Heart left ventricle (tissue), 16 donors: ENCODE results near the gene PTHLH. TPM values are rescaled to one million over a fixed set of nuclear protein-coding genes. Genes with fewer than 3 reads are reported as not detected.

Experiments
- ATAC-seq, 4 donors: fragments of 200-7000 bp; cut with Tn5 transposase; one replicate each; pipeline ENCODE4 v1.9.1; 2020 to 2022; ENCODE audit warnings: moderate library complexity in 4 of 4, mild to moderate bottlenecking in 3 of 4, moderate number of reproducible peaks in 1 of 4
- DNase-seq, 5 donors: peaks; one replicate each; pipeline ENCODE4 v3.0.0-alpha.2; 2020
- H3K27ac ChIP-seq, 12 donors: fragments of 200-600 bp; sonication (generic) in 4 of 12; one replicate each; pipeline versions ENCODE4 v1.5.0 to v1.8.0; 2016 to 2022; ENCODE audit warnings: mild to moderate bottlenecking in 2 of 12
- H3K27me3 ChIP-seq, 9 donors: fragments of 200-600 bp; sonication (generic) in 2 of 9; one replicate each; pipeline versions ENCODE4 v1.5.1 to v1.8.0; 2016 to 2022; ENCODE audit warnings: mild to moderate bottlenecking in 3 of 9
- H3K36me3 ChIP-seq, 9 donors: fragments of 200-600 bp; sonication (generic) in 2 of 9; one replicate each; pipeline versions ENCODE4 v1.5.0 to v1.8.0; 2018 to 2022; ENCODE audit warnings: mild to moderate bottlenecking in 2 of 9
- H3K4me1 ChIP-seq, 12 donors: fragments of 200-600 bp; sonication (generic) in 4 of 12; one replicate each; pipeline versions ENCODE4 v1.5.0 to v1.8.0; 2016 to 2022; ENCODE audit warnings: mild to moderate bottlenecking in 3 of 12
- H3K4me3 ChIP-seq, 12 donors: fragments of 200-600 bp; sonication (generic) in 4 of 12; one replicate each; pipeline versions ENCODE4 v1.5.0 to v1.8.0; 2017 to 2022; ENCODE audit warnings: mild to moderate bottlenecking in 9 of 12, moderate library complexity in 4 of 12
- H3K9me3 ChIP-seq, 12 donors: fragments of 200-600 bp; sonication (generic) in 4 of 12; one replicate each; pipeline versions ENCODE4 v1.5.0 to v1.8.0; 2016 to 2022; ENCODE audit warnings: mild to moderate bottlenecking in 1 of 12
- CTCF ChIP-seq, 12 donors: fragments of 200-600 bp; sonication (generic) in 4 of 12; IDR thresholded peaks; one replicate each; pipeline versions ENCODE4 v1.5.0 to v1.8.0; 2018 to 2022; ENCODE audit warnings: antibody characterized with exemption in 12 of 12, mild to moderate bottlenecking in 5 of 12
- POLR2A ChIP-seq, 2 donors: fragments of 450-650 bp; IDR thresholded peaks; one replicate each; pipeline ENCODE4 v1.6.1; 2017; ENCODE audit warnings: antibody characterized with exemption in 2 of 2, mild to moderate bottlenecking in 2 of 2, moderate library complexity in 2 of 2
- WGBS, 4 donors: extraction: QIAGEN DNeasy Blood & Tissue Kit in 2 of 4; methylation state at CpG; one replicate each; pipeline versions ENCODE4 v1.1.5 to v1.1.7; 2013 to 2018; 5-methylcytosine and 5-hydroxymethylcytosine counted together
- intact Hi-C, 10 donors: fragments of 100-400 bp; cut with DNase I; formaldehyde crosslinking; loops; one replicate each; pipeline versions ENCODE4 v1.11.1 to v1.14.2; 2022
- polyA plus RNA-seq, 2 donors: library from polyadenylated mRNA; stranded (reverse); fragments of 200-250 nt; gene quantifications; one replicate each; pipeline ENCODE4 v1.2.3, GENCODE V29; 2013
- total RNA-seq, 9 donors: library from RNA; depleted of rRNA in 2 of 9; stranded (reverse); fragments of >200 nt in 2 of 9; fragmentation: NEBNext Ultra II Directional in 3 of 9; extraction: Animal tissue kit (Norgen Biotek cat#: 25700) in 3 of 9; gene quantifications; one replicate each; pipeline versions ENCODE4 v1.1.0 to v1.2.4, GENCODE V29; 2016 to 2023
- donor health status: ischemic (EF 13 %, LVEDD 7.1; RV severe dilation, severe dysfunction).
- donor health status: healthy with polysubstance abuse.
- donor health status: DM: no; HTN: yes; CAD: no.
- donor health status: DM: no; HTN: no; CAD: no.
- donor health status: ischemic (EF 25% LVEDD 6.9; RV normal size, moderate dysfunction).
- donor health status: ischemic (EF 25% LVEDD 5.7; RV mildly dilated, moderate dysfunction).
- donor health status: healthy.
- donor health status: DM: yes; HTN: yes; CAD: no.
- donor health status: ischemic (EF 35%, LVEDD 5.7; RV mildly dilated, moderate dysfunction).
- donor health status: nonischemic (EF 11% LVEDD 7.7; RV severe dilation, severe dysfunction).
- donor health status: DM: yes; HTN: yes; CAD: no.
- donor health status: PGD.
- donor health status: ischemic (EF 29% LVEDD 5.4; RV normal size, mild dysfunction).
- donor health status: nonischemic (EF 23%, LVEDD 6.1; RV moderate dilation, normal function).

The PTHLH gene
- total and polyA plus RNA-seq, 11 donors, result 0.25 to 3.7 (median 1.1) TPM

- intact Hi-C loops, result no loop called here
- Histone ChIP-seq H3K4me3 (no peak overlapping the region), H3K27me3 (no peaks in the 10 kb centered on the region), H3K4me1 (peaks cover 0 to 6% (median 0%) of the 10 kb centered on the region in 12 donors), H3K9me3 (peaks cover 0 to 6% (median 0%) of the 10 kb centered on the region in 12 donors), H3K27ac (no peak overlapping the region), H3K36me3 (no peaks in the 10 kb centered on the region)
- no peak for TF ChIP-seq CTCF (IDR thresholded peaks at IDR 0.05)
- no peak for TF ChIP-seq POLR2A (IDR thresholded peaks at IDR 0.05)
- no peak for DNase-seq
- no peak for ATAC-seq
- WGBS, 4 donors, result 92 to 98% (median 94%) methylated on average over 1 of the region's 1 CpG
These were observed 57.0 kb downstream of the PTHLH start for GRCh38 chr12:27915536-27915935.

GRCh38 chr12:27915021-27915420 is 57.5 kb downstream of the PTHLH start:
- WGBS, 4 donors, result 26 to 54% (median 40%) methylated on average over 3 of the region's 3 CpGs
- Histone ChIP-seq H3K27ac (no peak overlapping the region), H3K4me1 (peaks cover 0 to 6% (median 0%) of the 10 kb centered on the region in 12 donors), H3K4me3 (no peak overlapping the region), H3K27me3 (no peaks in the 10 kb centered on the region), H3K9me3 (peaks cover 0 to 6% (median 0%) of the 10 kb centered on the region in 12 donors), H3K36me3 (no peaks in the 10 kb centered on the region)
- no peak for TF ChIP-seq CTCF (IDR thresholded peaks at IDR 0.05)
- TF ChIP-seq POLR2A (IDR thresholded peaks at IDR 0.05), result no peak
- DNase-seq (no peak), ATAC-seq (no peak)
- intact Hi-C loops, result no loop called here

GRCh38 chr12:27913999-27914614 is 58.4 kb downstream of the PTHLH start:
- WGBS, 4 donors, result 58 to 72% (median 61%) methylated on average over 4 of the region's 4 CpGs

GRCh38 chr12:27911397-27911796 is 61.1 kb downstream of the PTHLH start:
- Histone ChIP-seq H3K4me1 (peaks cover 0 to 6% (median 0%) of the 10 kb centered on the region in 12 donors), H3K27me3 (no peaks in the 10 kb centered on the region), H3K9me3 (peaks cover 0 to 4% (median 0%) of the 10 kb centered on the region in 12 donors), H3K27ac (no peak overlapping the region), H3K36me3 (no peaks in the 10 kb centered on the region), H3K4me3 (no peak overlapping the region)
- ATAC-seq (no peak), DNase-seq (no peak)
- WGBS, 4 donors, result 80 to 85% (median 83%) methylated on average over 3 of the region's 3 CpGs
- intact Hi-C loops, result no loop called here
- TF ChIP-seq POLR2A (IDR thresholded peaks at IDR 0.05) (no peak), CTCF (IDR thresholded peaks at IDR 0.05) (no peak)

More at GRCh38 chr12:27913999-27914614, 58.4 kb downstream of the PTHLH start:
- ATAC-seq (no peak), DNase-seq (no peak)
- peaks cover 0 to 6% (median 0%) of the 10 kb centered on the region in 12 donors for H3K9me3 ChIP-seq
- intact Hi-C loops, result no loop called here
- H3K36me3 ChIP-seq, result no peaks in the 10 kb centered on the region
- TF ChIP-seq POLR2A (IDR thresholded peaks at IDR 0.05) (no peak), CTCF (IDR thresholded peaks at IDR 0.05) (no peak)
- H3K4me3 ChIP-seq, result no peak overlapping the region
- H3K27ac ChIP-seq, result no peak overlapping the region
- peaks cover 0 to 6% (median 0%) of the 10 kb centered on the region in 12 donors for H3K4me1 ChIP-seq
- H3K27me3 ChIP-seq, result no peaks in the 10 kb centered on the region

Other genes with a start within 250 kb of the PTHLH start
- 10 to 100 TPM in 1 of 9 donors, 1 to 10 TPM in 8; 5.0 to 11.4 (median 6.5) TPM for gene KLHL42, start 192.5 kb downstream of the PTHLH start, total RNA-seq
- 1 to 10 TPM; 3.2 to 5.9 TPM for gene KLHL42, start 192.5 kb downstream of the PTHLH start, polyA plus RNA-seq
- gene MANSC4, start 192.5 kb downstream of the PTHLH start, total RNA-seq, result not detected
- gene MANSC4, start 192.5 kb downstream of the PTHLH start, polyA plus RNA-seq, result not detected
- gene CCDC91, start 217.7 kb upstream of the PTHLH start, total RNA-seq, result 10 to 100 TPM; 36.0 to 62.1 (median 52.2) TPM
- gene CCDC91, start 217.7 kb upstream of the PTHLH start, polyA plus RNA-seq, result 10 to 100 TPM; 24.9 to 32.1 TPM